Measurements from ENCODE around the gene PNPLA1.

DNA sequence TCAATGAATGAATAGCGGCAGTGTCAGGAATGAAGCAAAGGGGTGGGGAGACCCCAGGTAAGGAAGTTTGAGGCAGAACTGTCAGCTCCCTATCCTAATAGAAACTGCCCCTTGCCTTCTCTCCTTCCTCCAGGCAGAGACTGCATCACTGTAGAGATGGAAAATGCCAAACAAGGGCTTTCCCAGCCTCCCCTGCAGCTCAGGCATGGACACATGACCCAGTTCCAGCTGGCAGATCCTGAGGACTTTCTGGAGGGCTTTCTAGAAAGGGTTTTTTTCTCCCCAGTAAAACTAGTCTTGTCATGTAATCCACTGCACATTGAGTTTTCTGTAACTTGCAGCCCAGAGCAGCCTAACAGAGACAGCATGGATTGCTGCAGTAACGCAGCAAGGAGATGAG, 17.9 kb upstream of the PNPLA1 start:
- no peak for TF ChIP-seq SIN3A (IDR thresholded peaks at IDR 0.05; ENCODE audit: borderline replicate concordance, insufficient read depth, low read depth, low read length)
- TF ChIP-seq, protein P1, sequence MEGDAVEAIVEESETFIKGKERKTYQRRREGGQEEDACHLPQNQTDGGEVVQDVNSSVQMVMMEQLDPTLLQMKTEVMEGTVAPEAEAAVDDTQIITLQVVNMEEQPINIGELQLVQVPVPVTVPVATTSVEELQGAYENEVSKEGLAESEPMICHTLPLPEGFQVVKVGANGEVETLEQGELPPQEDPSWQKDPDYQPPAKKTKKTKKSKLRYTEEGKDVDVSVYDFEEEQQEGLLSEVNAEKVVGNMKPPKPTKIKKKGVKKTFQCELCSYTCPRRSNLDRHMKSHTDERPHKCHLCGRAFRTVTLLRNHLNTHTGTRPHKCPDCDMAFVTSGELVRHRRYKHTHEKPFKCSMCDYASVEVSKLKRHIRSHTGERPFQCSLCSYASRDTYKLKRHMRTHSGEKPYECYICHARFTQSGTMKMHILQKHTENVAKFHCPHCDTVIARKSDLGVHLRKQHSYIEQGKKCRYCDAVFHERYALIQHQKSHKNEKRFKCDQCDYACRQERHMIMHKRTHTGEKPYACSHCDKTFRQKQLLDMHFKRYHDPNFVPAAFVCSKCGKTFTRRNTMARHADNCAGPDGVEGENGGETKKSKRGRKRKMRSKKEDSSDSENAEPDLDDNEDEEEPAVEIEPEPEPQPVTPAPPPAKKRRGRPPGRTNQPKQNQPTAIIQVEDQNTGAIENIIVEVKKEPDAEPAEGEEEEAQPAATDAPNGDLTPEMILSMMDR (IDR thresholded peaks at IDR 0.05): no peak
